HL-60 (cell line): ENCODE results near the gene LPO.

Experiments used
- DNase-seq, 2 experiments: peaks; one replicate each; pipeline ENCODE4 v3.0.0-alpha.2; 2010 to 2020; ENCODE audit warnings: low read depth in 1 of 2, low spot score in 1 of 2
- H3K27ac ChIP-seq: fragments of 250-450 bp; sonication (Bioruptor Pico); replicated peaks from 2 replicates; pipeline ENCODE4 v1.5.1; 2020; ENCODE audit warnings: mild to moderate bottlenecking, moderate library complexity
- H3K27me3 ChIP-seq: fragments of 250-450 bp; sonication (Bioruptor Pico); 2 replicates; pipeline ENCODE4 v1.5.1; 2021; ENCODE audit warnings: mild to moderate bottlenecking, moderate library complexity; ENCODE audit not compliant: insufficient read depth, poor library complexity, severe bottlenecking
- H3K4me3 ChIP-seq: replicated peaks from 2 replicates; pipeline ENCODE4 v1.5.1; 2011; ENCODE audit warnings: mild to moderate bottlenecking, control low read depth, low read length; ENCODE audit not compliant: insufficient read depth
- CTCF ChIP-seq: IDR thresholded peaks from one replicate; pipeline ENCODE4 v1.5.1; 2011; ENCODE audit warnings: low read length, control low read depth, inconsistent platforms; ENCODE audit not compliant: insufficient read depth
- GABPA ChIP-seq: IDR thresholded peaks from 2 replicates; pipeline ENCODE4 v1.6.1; 2012; ENCODE audit warnings: low read depth
- POLR2AphosphoS5 ChIP-seq: IDR thresholded peaks from 2 replicates; pipeline ENCODE4 v1.6.1; 2012; ENCODE audit warnings: low read depth
- SPI1 ChIP-seq: IDR thresholded peaks from 2 replicates; pipeline ENCODE4 v1.6.1; 2012; ENCODE audit warnings: low read depth, mild to moderate bottlenecking, borderline replicate concordance

LPO gene

GRCh38 chr17:58317421-58318064 is 79.2 kb downstream of the LPO start:
- TF ChIP-seq CTCF (peak; percentile 85), SPI1 (no peak)
- DNase-seq = peak in 1 of 2 experiments; percentile 79
- Histone ChIP-seq H3K27ac (no peak overlapping the region; the same call in 1 of the 2 replicates), H3K27me3 (no peaks in the 10 kb centered on the region), H3K4me3 (no peak overlapping the region)

GRCh38 chr17:58318065-58318481 is 79.7 kb downstream of the LPO start:
- TF ChIP-seq GABPA (no peak), POLR2AphosphoS5 (no peak), CTCF (no peak)
- no peak for DNase-seq
- H3K27ac ChIP-seq = no peak overlapping the region
- no peak overlapping the region for H3K4me3 ChIP-seq
- H3K27me3 ChIP-seq = no peaks in the 10 kb centered on the region
